HUES6 (cell line): Measurements from ENCODE around the gene RNF220.

ENCODE experiments used
- H3K27ac ChIP-seq: 2 replicates; pipeline ENCODE4 v1.7.0; 2013; ENCODE audit warnings: low read depth, mild to moderate bottlenecking, low read length, inconsistent platforms
- H3K27me3 ChIP-seq: 2 replicates; pipeline ENCODE4 v1.6.1; 2013; ENCODE audit warnings: low read length; ENCODE audit not compliant: control insufficient read depth, insufficient read depth
- H3K36me3 ChIP-seq: 2 replicates; pipeline ENCODE4 v1.6.1; 2013; ENCODE audit warnings: low read length; ENCODE audit not compliant: control insufficient read depth, insufficient read depth
- H3K4me1 ChIP-seq: 2 replicates; pipeline ENCODE4 v1.6.1; 2013; ENCODE audit warnings: low read length; ENCODE audit not compliant: control insufficient read depth, insufficient read depth
- H3K4me3 ChIP-seq: 2 replicates; pipeline ENCODE4 v1.5.1; 2013; ENCODE audit warnings: low read depth, low read length
- H3K9ac ChIP-seq: one replicate; pipeline ENCODE4 v1.6.1; 2013; ENCODE audit warnings: mild to moderate bottlenecking, low read length
- H3K9me3 ChIP-seq: 2 replicates; pipeline ENCODE4 v1.6.1; 2013; ENCODE audit warnings: low read depth, low read length; ENCODE audit not compliant: control insufficient read depth, insufficient read depth

RNF220 gene

GRCh38 chr1:44624268-44624901 is 219.3 kb downstream of the RNF220 start:
- Histone ChIP-seq H3K9me3 (no peaks in the 10 kb centered on the region), H3K4me3 (no peak overlapping the region), H3K36me3 (no peaks in the 10 kb centered on the region), H3K27ac (no peak overlapping the region), H3K4me1 (peaks cover 6% of the 10 kb centered on the region), H3K27me3 (no peaks in the 10 kb centered on the region), H3K9ac (no peak overlapping the region)

GRCh38 chr1:44625348-44625747 is 220.3 kb downstream of the RNF220 start:
- no peak overlapping the region for H3K4me3 ChIP-seq
- no peaks in the 10 kb centered on the region for H3K9me3 ChIP-seq
- H3K9ac ChIP-seq: no peak overlapping the region
- H3K27ac ChIP-seq: no peak overlapping the region
- no peaks in the 10 kb centered on the region for H3K4me1 ChIP-seq
- H3K27me3 ChIP-seq: no peaks in the 10 kb centered on the region
- H3K36me3 ChIP-seq: no peaks in the 10 kb centered on the region

- H3K9me3 ChIP-seq: no peaks in the 10 kb centered on the region
- no peak overlapping the region for H3K4me3 ChIP-seq
- H3K9ac ChIP-seq: no peak overlapping the region
- H3K27ac ChIP-seq: no peak overlapping the region
- no peaks in the 10 kb centered on the region for H3K27me3 ChIP-seq
- H3K4me1 ChIP-seq: peaks cover 18% of the 10 kb centered on the region
- H3K36me3 ChIP-seq: peaks cover 13% of the 10 kb centered on the region
Observed at GRCh38 chr1:44628962-44629756, 224.1 kb downstream of the RNF220 start.

GRCh38 chr1:44630116-44630515 is 225.1 kb downstream of the RNF220 start:
- no peak overlapping the region for H3K9ac ChIP-seq
- no peaks in the 10 kb centered on the region for H3K9me3 ChIP-seq
- H3K4me3 ChIP-seq: no peak overlapping the region
- H3K27me3 ChIP-seq: no peaks in the 10 kb centered on the region
- peaks cover 23% of the 10 kb centered on the region for H3K36me3 ChIP-seq
- H3K27ac ChIP-seq: no peak overlapping the region
- H3K4me1 ChIP-seq: peaks cover 18% of the 10 kb centered on the region

GRCh38 chr1:44631333-44631646 is 226.2 kb downstream of the RNF220 start:
- Histone ChIP-seq H3K9me3 (no peaks in the 10 kb centered on the region), H3K4me1 (peaks cover 18% of the 10 kb centered on the region), H3K27ac (peak overlapping the region; percentile 93), H3K9ac (peak overlapping the region; percentile 86), H3K27me3 (no peaks in the 10 kb centered on the region), H3K4me3 (peak overlapping the region; percentile 67), H3K36me3 (peaks cover 34% of the 10 kb centered on the region)

- Histone ChIP-seq H3K9ac (peak overlapping the region; percentile 86), H3K4me1 (peaks cover 18% of the 10 kb centered on the region), H3K9me3 (no peaks in the 10 kb centered on the region), H3K4me3 (peak overlapping the region; percentile 67), H3K36me3 (peaks cover 40% of the 10 kb centered on the region), H3K27ac (peak overlapping the region; percentile 93), H3K27me3 (no peaks in the 10 kb centered on the region)
Observed at GRCh38 chr1:44631647-44632539, 226.8 kb downstream of the RNF220 start.

- Histone ChIP-seq H3K27ac (peak overlapping the region; percentile 48), H3K4me1 (peaks cover 18% of the 10 kb centered on the region), H3K27me3 (no peaks in the 10 kb centered on the region), H3K9ac (peak overlapping the region; percentile 82), H3K4me3 (peak overlapping the region; percentile 67), H3K36me3 (peaks cover 48% of the 10 kb centered on the region), H3K9me3 (no peaks in the 10 kb centered on the region)
Observed at GRCh38 chr1:44632598-44632997, 227.5 kb downstream of the RNF220 start.

- peaks cover 67% of the 10 kb centered on the region for H3K36me3 ChIP-seq
- no peak overlapping the region for H3K9ac ChIP-seq
Observed at GRCh38 chr1:44634606-44635189, 229.6 kb downstream of the RNF220 start.

GRCh38 chr1:44635439-44635838 is 230.4 kb downstream of the RNF220 start:
- Histone ChIP-seq H3K9ac (no peak overlapping the region), H3K4me3 (no peak overlapping the region), H3K4me1 (peaks cover 18% of the 10 kb centered on the region), H3K36me3 (peaks cover 73% of the 10 kb centered on the region), H3K27me3 (no peaks in the 10 kb centered on the region), H3K9me3 (no peaks in the 10 kb centered on the region), H3K27ac (no peak overlapping the region)

More at GRCh38 chr1:44634606-44635189, 229.6 kb downstream of the RNF220 start:
- Histone ChIP-seq H3K4me1 (peaks cover 18% of the 10 kb centered on the region), H3K27me3 (no peaks in the 10 kb centered on the region), H3K27ac (no peak overlapping the region), H3K4me3 (no peak overlapping the region), H3K9me3 (no peaks in the 10 kb centered on the region)

- Histone ChIP-seq H3K4me1 (peaks cover 13% of the 10 kb centered on the region), H3K9me3 (no peaks in the 10 kb centered on the region), H3K27ac (no peak overlapping the region), H3K27me3 (no peaks in the 10 kb centered on the region), H3K4me3 (no peak overlapping the region), H3K36me3 (peaks cover 80% of the 10 kb centered on the region), H3K9ac (no peak overlapping the region)
Observed at GRCh38 chr1:44636083-44636687, 231.1 kb downstream of the RNF220 start.
